ENCODE results near the gene GTF3C4. TPM values are rescaled to one million over a fixed set of nuclear protein-coding genes. Genes with fewer than 3 reads are reported as not detected.

Gene GTF3C4
- total and polyA plus RNA-seq, 10 donors = 1.8 to 11.7 (median 10.5) TPM

GRCh38 chr9:132699956-132700355, 29.7 kb downstream of the GTF3C4 start:
- no peak for DNase-seq
- WGBS, 5 donors = 57 to 71% (median 65%) methylated on average over 1 of the region's 1 CpG
- intact Hi-C loops (cut with DNase I; ENCODE audit: low total_unique reads) = loop anchor here (10.0 kb wide), 1 partner anchor 105 kb away; no protein-coding TSS in a partner anchor
- Histone ChIP-seq H3K9me3 (peaks cover 3 to 40% (median 32%) of the 10 kb centered on the region in 8 donors), H3K4me3 (no peak overlapping the region), H3K27ac (no peak overlapping the region), H3K36me3 (no peaks in the 10 kb centered on the region), H3K4me1 (no peaks in the 10 kb centered on the region), H3K27me3 (replicated peaks in 1 of 7) (peaks cover 0 to 14% (median 0%) of the 10 kb centered on the region in 7 donors)
- TF ChIP-seq CTCF (IDR thresholded peaks at IDR 0.05 in 8 of 11, conservative IDR thresholded peaks at IDR 0.05 in 3 of 11) (no peak), POLR2AphosphoS5 (IDR thresholded peaks at IDR 0.05) (no peak), POLR2A (IDR thresholded peaks at IDR 0.05) (no peak)

DNA sequence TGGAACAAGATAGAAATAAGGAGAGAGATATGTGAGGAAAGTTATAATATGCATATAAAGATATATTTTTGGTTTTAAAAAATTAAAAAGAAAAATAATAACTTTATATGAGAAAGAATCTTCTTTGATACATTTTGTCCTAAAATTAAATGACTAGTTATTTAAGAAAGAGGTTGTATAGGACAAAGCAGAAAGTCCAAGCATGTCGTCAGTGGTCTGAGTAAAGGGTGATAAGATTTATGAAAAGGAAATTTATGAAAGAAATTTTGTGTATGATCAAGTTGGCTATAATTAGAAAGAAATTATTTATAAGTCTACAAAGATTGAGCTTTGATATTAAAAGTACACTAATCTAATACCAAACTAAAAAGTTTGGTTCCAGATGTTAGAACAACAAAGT, 32.0 kb downstream of the GTF3C4 start:
- Histone ChIP-seq H3K4me1 (no peaks in the 10 kb centered on the region), H3K36me3 (no peaks in the 10 kb centered on the region), H3K9me3 (peaks cover 0 to 19% (median 16%) of the 10 kb centered on the region in 8 donors), H3K27me3 (replicated peaks in 1 of 7) (peaks cover 0 to 32% (median 0%) of the 10 kb centered on the region in 7 donors), H3K4me3 (no peak overlapping the region), H3K27ac (no peak overlapping the region)
- DNase-seq = no peak
- WGBS, 5 donors = 0 to 40% (median 0%) methylated on average over 1 of the region's 1 CpG
- intact Hi-C loops (cut with DNase I; ENCODE audit: low total_unique reads) = no loop called here
- TF ChIP-seq POLR2AphosphoS5 (IDR thresholded peaks at IDR 0.05) (no peak), CTCF (IDR thresholded peaks at IDR 0.05 in 8 of 11, conservative IDR thresholded peaks at IDR 0.05 in 3 of 11) (no peak), POLR2A (IDR thresholded peaks at IDR 0.05) (no peak)

- intact Hi-C loops (cut with DNase I; ENCODE audit: low total_unique reads) = no loop called here
- H3K27me3 ChIP-seq (replicated peaks in 1 of 7) = peaks cover 0 to 32% (median 0%) of the 10 kb centered on the region in 7 donors
- no peaks in the 10 kb centered on the region for H3K36me3 ChIP-seq
- no peaks in the 10 kb centered on the region for H3K4me1 ChIP-seq
- DNase-seq = no peak
- no peak overlapping the region for H3K27ac ChIP-seq
- peaks cover 0 to 8% (median 5%) of the 10 kb centered on the region in 8 donors for H3K9me3 ChIP-seq
- no peak overlapping the region for H3K4me3 ChIP-seq
- TF ChIP-seq POLR2AphosphoS5 (IDR thresholded peaks at IDR 0.05) (no peak), CTCF (IDR thresholded peaks at IDR 0.05 in 8 of 11, conservative IDR thresholded peaks at IDR 0.05 in 3 of 11) (no peak), POLR2A (IDR thresholded peaks at IDR 0.05) (no peak)
- 60 to 74% (median 64%) methylated on average over 2 of the region's 2 CpGs for WGBS, 5 donors
Observed at GRCh38 chr9:132703336-132703735, 33.1 kb downstream of the GTF3C4 start.

- peaks cover 0 to 35% (median 0%) of the 10 kb centered on the region in 7 donors for H3K27me3 ChIP-seq (replicated peaks in 1 of 7)
Observed at GRCh38 chr9:132708239-132708638, 38.0 kb downstream of the GTF3C4 start.

More at GRCh38 chr9:132708239-132708638, 38.0 kb downstream of the GTF3C4 start:
- no peaks in the 10 kb centered on the region for H3K4me1 ChIP-seq
- intact Hi-C loops (cut with DNase I; ENCODE audit: low total_unique reads) = no loop called here
- H3K9me3 ChIP-seq = no peaks in the 10 kb centered on the region
- 82 to 91% (median 83%) methylated on average over 6 to 8 of the region's 8 CpGs for WGBS, 5 donors
- DNase-seq = no peak
- H3K4me3 ChIP-seq = no peak overlapping the region
- no peak for TF ChIP-seq POLR2AphosphoS5 (IDR thresholded peaks at IDR 0.05)
- TF ChIP-seq CTCF (IDR thresholded peaks at IDR 0.05 in 8 of 11, conservative IDR thresholded peaks at IDR 0.05 in 3 of 11) = no peak
- TF ChIP-seq POLR2A (IDR thresholded peaks at IDR 0.05) = no peak
- H3K36me3 ChIP-seq = no peaks in the 10 kb centered on the region
- no peak overlapping the region for H3K27ac ChIP-seq

Data from spleen (tissue), 11 donors.